HEK293T (cell line): ENCODE measurements around the gene SETD1A.

ENCODE experiments used
- ARNT ChIP-seq: fragments of 450-650 bp; IDR thresholded peaks from 2 replicates; pipeline ENCODE4 v1.6.1; 2017; ENCODE audit warnings: mild to moderate bottlenecking
- BHLHE40 ChIP-seq: fragments of 450-650 bp; IDR thresholded peaks from 2 replicates; pipeline ENCODE4 v1.6.1; 2016; ENCODE audit warnings: mild to moderate bottlenecking, moderate library complexity, borderline replicate concordance
- ELF4 ChIP-seq: fragments of 450-650 bp; IDR thresholded peaks from 2 replicates; pipeline ENCODE4 v1.6.1; 2017; ENCODE audit warnings: antibody characterized with exemption
- FOXA1 ChIP-seq: fragments of 450-650 bp; IDR thresholded peaks from 2 replicates; pipeline ENCODE4 v1.6.1; 2016; ENCODE audit warnings: mild to moderate bottlenecking
- FOXK2 ChIP-seq: fragments of 450-650 bp; IDR thresholded peaks from 2 replicates; pipeline ENCODE4 v1.6.1; 2016; ENCODE audit warnings: mild to moderate bottlenecking
- FOXM1 ChIP-seq: fragments of 450-650 bp; IDR thresholded peaks from 2 replicates; pipeline ENCODE4 v1.6.1; 2017; ENCODE audit warnings: mild to moderate bottlenecking, borderline replicate concordance
- HDGF ChIP-seq: fragments of 450-650 bp; IDR thresholded peaks from 2 replicates; pipeline ENCODE4 v1.6.1; 2017; ENCODE audit warnings: antibody characterized with exemption, borderline replicate concordance
- L3MBTL2 ChIP-seq: fragments of 450-650 bp; conservative IDR thresholded peaks from 2 replicates; pipeline ENCODE4 v1.6.1; 2016; ENCODE audit warnings: mild to moderate bottlenecking
- LEF1 ChIP-seq: fragments of 450-650 bp; IDR thresholded peaks from 2 replicates; pipeline ENCODE4 v1.6.1; 2017; ENCODE audit warnings: mild to moderate bottlenecking, borderline replicate concordance
- NFRKB ChIP-seq: fragments of 450-650 bp; IDR thresholded peaks from 2 replicates; pipeline ENCODE4 v1.6.1; 2016; ENCODE audit warnings: mild to moderate bottlenecking, moderate library complexity
- PKNOX1 ChIP-seq: fragments of 450-650 bp; IDR thresholded peaks from 2 replicates; pipeline ENCODE4 v1.6.1; 2016
- SP1 ChIP-seq: fragments of 450-650 bp; IDR thresholded peaks from 2 replicates; pipeline ENCODE4 v1.6.1; 2017
- SUZ12 ChIP-seq: fragments of 450-650 bp; IDR thresholded peaks from 2 replicates; pipeline ENCODE4 v1.6.1; 2016; ENCODE audit warnings: mild to moderate bottlenecking
- ZNF384 ChIP-seq: fragments of 450-650 bp; IDR thresholded peaks from 2 replicates; pipeline ENCODE4 v1.6.1; 2016

DNA sequence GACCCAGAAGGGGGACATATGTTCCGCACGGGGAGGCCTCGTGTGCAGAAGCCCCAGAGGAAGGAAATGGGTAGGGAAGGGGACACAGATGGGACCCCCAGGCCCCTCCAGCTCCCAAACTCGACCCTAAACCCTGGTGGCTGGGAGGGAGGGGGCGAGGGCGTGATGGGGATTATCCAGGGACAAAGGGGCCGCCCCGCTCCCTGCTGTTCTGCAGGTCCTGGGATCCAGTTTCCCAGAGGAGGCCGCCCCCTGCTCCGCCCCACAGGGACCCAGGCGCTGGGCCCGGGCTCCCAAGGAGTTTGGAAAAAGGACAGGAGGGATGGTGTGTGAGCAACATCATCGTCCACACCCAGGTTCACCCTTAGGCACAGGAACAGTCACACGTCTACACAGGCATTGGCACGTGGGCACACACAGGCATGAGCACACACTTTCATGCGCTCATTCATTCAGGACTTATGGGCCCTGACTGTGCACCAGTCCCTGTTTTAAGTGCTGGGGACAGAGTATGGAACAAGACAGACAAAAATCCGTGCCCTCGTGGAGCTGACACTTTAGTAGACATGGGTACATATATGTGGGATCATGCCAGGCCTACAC lies 47.0 kb upstream of the SETD1A start:
- no peak for TF ChIP-seq FOXA1
- no peak for TF ChIP-seq SP1
- TF ChIP-seq BHLHE40 = no peak
- TF ChIP-seq SUZ12 = no peak
- no peak for TF ChIP-seq NFRKB
- no peak for TF ChIP-seq ARNT
- TF ChIP-seq ELF4 = no peak
- no peak for TF ChIP-seq PKNOX1
- no peak; the same call in 1 of the 2 replicates for TF ChIP-seq FOXM1
- no peak for TF ChIP-seq ZNF384
- no peak for TF ChIP-seq LEF1
- no peak for TF ChIP-seq L3MBTL2
- TF ChIP-seq FOXK2 = no peak
- no peak for TF ChIP-seq HDGF
